AG08396 (cell line): Measurements from ENCODE around the gene NPAS2.

Source experiments
- DNase-seq: peaks from one replicate; pipeline ENCODE4 v3.0.0; 2012; ENCODE audit warnings: low spot score, mixed read lengths

NPAS2 gene

GRCh38 chr2:100819370-100820272 is at the start of gene NPAS2:
TSS of gene NPAS2 (plus strand) at chr2:100820139. CDS start at chr2:100904755, 84,616 bp downstream.
- no peak for DNase-seq

- DNase-seq: no peak
Observed at GRCh38 chr2:100771125-100771524, 48.8 kb upstream of the NPAS2 start.

GRCh38 chr2:100773538-100773937 is 46.4 kb upstream of the NPAS2 start:
- no peak for DNase-seq

GRCh38 chr2:100776445-100776844 is 43.5 kb upstream of the NPAS2 start:
- DNase-seq: no peak

- no peak for DNase-seq
Observed at GRCh38 chr2:100778637-100779450, 41.1 kb upstream of the NPAS2 start.

GRCh38 chr2:100779908-100780202 is 40.1 kb upstream of the NPAS2 start:
- no peak for DNase-seq

GRCh38 chr2:100780203-100781008 is 39.5 kb upstream of the NPAS2 start:
- DNase-seq: no peak

- DNase-seq: no peak
Observed at GRCh38 chr2:100781009-100781325, 39.0 kb upstream of the NPAS2 start.

- DNase-seq: no peak
Observed at GRCh38 chr2:100781523-100782379, 38.2 kb upstream of the NPAS2 start.

GRCh38 chr2:100782380-100782878 is 37.5 kb upstream of the NPAS2 start:
- no peak for DNase-seq

- DNase-seq: no peak
Observed at GRCh38 chr2:100783987-100784386, 36.0 kb upstream of the NPAS2 start.

GRCh38 chr2:100784681-100785080 is 35.3 kb upstream of the NPAS2 start:
- DNase-seq: no peak

GRCh38 chr2:100785626-100786296 is 34.2 kb upstream of the NPAS2 start:
- no peak for DNase-seq

GRCh38 chr2:100786297-100786658 is 33.7 kb upstream of the NPAS2 start:
- peak; percentile 72 for DNase-seq

- DNase-seq: no peak
Observed at GRCh38 chr2:100786985-100787384, 33.0 kb upstream of the NPAS2 start.

- DNase-seq: no peak
Observed at GRCh38 chr2:100789361-100789760, 30.6 kb upstream of the NPAS2 start.

GRCh38 chr2:100791294-100791935 is 28.5 kb upstream of the NPAS2 start:
- DNase-seq: no peak

- no peak for DNase-seq
Observed at GRCh38 chr2:100791936-100792308, 28.0 kb upstream of the NPAS2 start.

- DNase-seq: no peak
Observed at GRCh38 chr2:100793220-100793619, 26.7 kb upstream of the NPAS2 start.

- no peak for DNase-seq
Observed at GRCh38 chr2:100793982-100794381, 26.0 kb upstream of the NPAS2 start.
